IMR-90 (cell line): ENCODE results near the gene RPS5. TPM values are rescaled to one million over a fixed set of nuclear protein-coding genes. Genes with fewer than 3 reads are reported as not detected.

ENCODE experiments used
- ATAC-seq: fragments of 200-7000 bp; cut with Tn5 transposase; 2 replicates; pipeline ENCODE4 v1.9.1; 2020; ENCODE audit warnings: low read depth, mild to moderate bottlenecking, moderate library complexity
- BruUV-seq: library from RNA; stranded (reverse); fragments of 400-500 nt; replicated peaks from 2 replicates; lab custom pipeline; 2021; lab: Mats Ljungman, UMichigan
- CTCF ChIA-PET: fragments of 300-600 bp; formaldehyde crosslinking; extraction: SDS; loops from one replicate; lab custom pipeline; 2021; ENCODE audit warnings: antibody characterized with exemption; lab: Yijun Ruan, JAX
- POLR2A ChIA-PET: fragments of 300-600 bp; sonication (Branson Sonifier 250); formaldehyde crosslinking; loops from one replicate; lab custom pipeline; 2022; ENCODE audit warnings: antibody characterized with exemption; ENCODE audit not compliant: unreplicated experiment; lab: Charles Lee
- DNase-seq: peaks from one replicate; pipeline ENCODE4 v3.0.0; 2013
- H2AFZ ChIP-seq: replicated peaks from 2 replicates; pipeline ENCODE3; 2013; ENCODE audit warnings: low read length, mild to moderate bottlenecking; ENCODE audit not compliant: poor library complexity
- H2AK5ac ChIP-seq: 2 replicates; pipeline ENCODE4 v1.6.1; 2013; ENCODE audit warnings: low read depth, low read length, inconsistent platforms
- H2AK9ac ChIP-seq: replicated peaks from 2 replicates; pipeline ENCODE3; 2013; ENCODE audit warnings: mild to moderate bottlenecking, low read depth, low read length, moderate library complexity; ENCODE audit not compliant: poor library complexity
- H2BK120ac ChIP-seq: 2 replicates; pipeline ENCODE4 v1.6.1; 2013; ENCODE audit warnings: low read depth, low read length, inconsistent platforms
- H2BK15ac ChIP-seq: 3 replicates; pipeline ENCODE4 v1.6.1; 2013; ENCODE audit warnings: low read depth, low read length, inconsistent platforms
- H2BK20ac ChIP-seq: 2 replicates; pipeline ENCODE4 v1.6.1; 2013; ENCODE audit warnings: low read depth, mild to moderate bottlenecking, inconsistent platforms, low read length, moderate library complexity
- H2BK5ac ChIP-seq: 2 replicates; pipeline ENCODE4 v1.6.1; 2013; ENCODE audit warnings: mild to moderate bottlenecking, low read depth, low read length, inconsistent platforms; ENCODE audit not compliant: poor library complexity, severe bottlenecking
- H3K14ac ChIP-seq: replicated peaks from 2 replicates; pipeline ENCODE4 v1.6.1; 2013; ENCODE audit warnings: low read depth, low read length, inconsistent platforms
- H3K18ac ChIP-seq: 2 replicates; pipeline ENCODE4 v1.6.1; 2013; ENCODE audit warnings: low read depth, low read length, control low read depth
- H3K23ac ChIP-seq: 2 replicates; pipeline ENCODE4 v1.6.1; 2013; ENCODE audit warnings: low read depth, low read length, inconsistent platforms
- H3K27ac ChIP-seq: 2 replicates; pipeline ENCODE4 v1.5.1; 2013; ENCODE audit warnings: mild to moderate bottlenecking, control low read depth, low read length; ENCODE audit not compliant: insufficient read depth
- H3K27me3 ChIP-seq: 2 replicates; pipeline ENCODE4 v1.6.1; 2013; ENCODE audit warnings: low read length; ENCODE audit not compliant: control insufficient read depth, insufficient read depth
- H3K36me3 ChIP-seq: 2 replicates; pipeline ENCODE4 v1.6.1; 2013; ENCODE audit warnings: low read length, mixed read lengths; ENCODE audit not compliant: control insufficient read depth, insufficient read depth
- H3K4ac ChIP-seq: 2 replicates; pipeline ENCODE4 v1.6.1; 2013; ENCODE audit warnings: low read depth, low read length, inconsistent platforms
- H3K4me1 ChIP-seq: 2 replicates; pipeline ENCODE4 v1.6.1; 2013; ENCODE audit warnings: low read length, mixed read lengths; ENCODE audit not compliant: control insufficient read depth, insufficient read depth
- H3K4me2 ChIP-seq: 2 replicates; pipeline ENCODE4 v1.6.1; 2013; ENCODE audit warnings: low read depth, mild to moderate bottlenecking, control low read depth, low read length, moderate library complexity
- H3K4me3 ChIP-seq: 2 replicates; pipeline ENCODE4 v1.5.1; 2013; ENCODE audit warnings: low read depth, mild to moderate bottlenecking, control low read depth, low read length, moderate library complexity; ENCODE audit not compliant: insufficient read depth
- H3K56ac ChIP-seq: 2 replicates; pipeline ENCODE4 v1.6.1; 2013; ENCODE audit warnings: low read length, inconsistent platforms; ENCODE audit not compliant: insufficient read depth; ENCODE audit errors: extremely low read depth
- H3K79me1 ChIP-seq, 2 experiments: 2 replicates each; pipeline ENCODE4 v1.6.1; 2013; ENCODE audit warnings: low read length in 2 of 2, inconsistent platforms in 1 of 2, low read depth in 1 of 2
- H3K9ac ChIP-seq: 2 replicates; pipeline ENCODE4 v1.6.1; 2013; ENCODE audit warnings: low read depth, low read length, control low read depth
- H3K9me1 ChIP-seq: 2 replicates; pipeline ENCODE4 v1.6.1; 2013; ENCODE audit warnings: low read length, inconsistent platforms; ENCODE audit not compliant: insufficient read depth
- H3K9me3 ChIP-seq: 2 replicates; pipeline ENCODE4 v1.6.1; 2013; ENCODE audit warnings: low read length; ENCODE audit not compliant: control insufficient read depth, insufficient read depth
- H4K20me1 ChIP-seq: 2 replicates; pipeline ENCODE4 v1.6.1; 2013; ENCODE audit warnings: low read length, inconsistent platforms; ENCODE audit not compliant: insufficient read depth
- H4K5ac ChIP-seq: 2 replicates; pipeline ENCODE4 v1.6.1; 2013; ENCODE audit warnings: mild to moderate bottlenecking, low read depth, low read length, control low read depth
- H4K8ac ChIP-seq, 2 experiments: 2 replicates each; pipeline ENCODE4 v1.6.1; 2013; ENCODE audit warnings: low read depth in 2 of 2, low read length in 2 of 2, control low read depth in 1 of 2, inconsistent platforms in 1 of 2
- H4K91ac ChIP-seq: 2 replicates; pipeline ENCODE4 v1.6.1; 2013; ENCODE audit warnings: low read depth, low read length, inconsistent platforms; ENCODE audit not compliant: insufficient read depth
- BHLHE40 ChIP-seq: fragments of 150-350 bp; IDR thresholded peaks from 2 replicates; pipeline ENCODE4 v1.6.1; 2016; ENCODE audit warnings: mild to moderate bottlenecking, low read depth, low read length
- MXI1 ChIP-seq: IDR thresholded peaks from 2 replicates; pipeline ENCODE4 v1.6.1; 2012; ENCODE audit warnings: low read depth, mild to moderate bottlenecking, low read length, moderate library complexity, borderline replicate concordance
- POLR2A ChIP-seq: IDR thresholded peaks from 2 replicates; pipeline ENCODE4 v1.6.1; 2012; ENCODE audit warnings: mild to moderate bottlenecking, low read depth, low read length
- WGBS, 2 experiments: methylation state at CpG; one replicate each; pipeline versions ENCODE4 v1.1.5 to v1.1.7; 2013; ENCODE audit warnings: missing lambda C conversion rate in 2 of 2; ENCODE audit not compliant: insufficient read length in 1 of 2; ENCODE audit errors: extremely low coverage in 2 of 2; 5-methylcytosine and 5-hydroxymethylcytosine counted together
- dilution Hi-C: fragments of 300-500 bp; cut with HindIII; formaldehyde crosslinking; loops from one replicate; pipeline ENCODE4 v1.14.3; 2018; ENCODE audit warnings: low sequenced_read_pairs; ENCODE audit not compliant: unreplicated experiment
- in situ Hi-C: fragments of 300-500 bp; cut with MboI; formaldehyde crosslinking; loops from 3 replicates; pipeline ENCODE4 v1.14.3; 2019; ENCODE audit warnings: low sequenced_read_pairs, inconsistent platforms, mixed read lengths
- intact Hi-C: fragments of 100-400 bp; cut with micrococcal nuclease; formaldehyde crosslinking; loops from 2 replicates; pipeline ENCODE4 v1.10.0; 2022
- polyA plus RNA-seq, 3 experiments: library from polyadenylated mRNA; depleted of rRNA; stranded (reverse); fragments of >200 nt; gene quantifications; 2 replicates each; pipeline ENCODE4 v1.2.3, GENCODE V29; 2012; ENCODE audit warnings: low replicate concordance in 1 of 3
- total RNA-seq: library from RNA; depleted of rRNA; stranded (reverse); fragments of >200 nt; gene quantifications from 2 replicates; pipeline ENCODE4 v1.2.3, GENCODE V29; 2012

Gene RPS5
- total and polyA plus RNA-seq, 2 of the 4 experiments (the other 2 are of a cell fraction) = 3,265 to 5,858 TPM

DNA sequence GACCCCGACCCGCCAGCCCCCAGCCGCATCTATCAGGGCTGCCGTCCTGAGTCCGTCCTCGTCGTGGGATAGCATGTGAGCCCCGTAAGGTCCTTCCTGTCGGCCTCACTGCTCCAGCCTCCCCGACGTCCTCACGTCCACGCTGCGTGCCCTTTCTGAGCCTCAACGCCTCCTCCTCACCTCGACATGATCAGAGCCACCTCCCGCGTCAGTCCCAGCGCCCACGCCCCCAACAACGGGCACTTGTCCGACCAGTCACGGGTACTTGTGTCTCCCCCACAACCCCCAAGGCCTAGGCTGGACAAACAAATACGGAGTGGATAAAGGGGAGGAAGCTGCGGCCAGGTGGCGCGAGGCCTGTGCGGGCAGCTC is 25.2 kb upstream of the RPS5 start:
- Histone ChIP-seq H3K4me1 (peaks cover 5% of the 10 kb centered on the region), H3K4me2 (peak overlapping the region; percentile 83), H3K36me3 (no peaks in the 10 kb centered on the region), H3K23ac (peak overlapping the region; percentile 87; the same call in 1 of the 2 replicates), H3K4ac (peak overlapping the region; percentile 91), H3K27me3 (peaks cover 4% of the 10 kb centered on the region), H4K8ac (peak overlapping the region; percentile 99), H3K18ac (peak overlapping the region; percentile 55; the same call in 1 of the 2 replicates), H2AK9ac (peak overlapping the region; percentile 99), H3K79me1 (peaks cover 0 to 3% of the 10 kb centered on the region in 2 experiments; a peak in 2 of 4 replicates), H2BK15ac (no peak overlapping the region; the same call in 2 of the 3 replicates), H3K9me3 (no peaks in the 10 kb centered on the region), H3K4me3 (peak overlapping the region; percentile 59), H3K56ac (peak overlapping the region; percentile 94), H2AK5ac (peak overlapping the region; percentile 95), H2BK20ac (no peak overlapping the region), H2BK5ac (peak overlapping the region; percentile 80), H3K14ac (peak overlapping the region; percentile 99), H3K27ac (peak overlapping the region; percentile 88), H4K91ac (peak overlapping the region; percentile 95), H3K9ac (peak overlapping the region; percentile 88), H4K20me1 (no peaks in the 10 kb centered on the region), H2AFZ (peak overlapping the region; percentile 100), H3K9me1 (peaks cover 3% of the 10 kb centered on the region; the same call in 1 of the 2 replicates), H4K5ac (peak overlapping the region; percentile 93), H2BK120ac (peak overlapping the region; percentile 32)
- WGBS, 2 experiments = 0% methylated on average over 9 of the region's 28 CpGs; no CpG with 5 or more reads in 1 of the 2 experiments
- in situ Hi-C loops = no loop called here
- TF ChIP-seq MXI1 (no peak), POLR2A (no peak), BHLHE40 (peak; percentile 46; the same call in 1 of the 2 replicates)
- BruUV-seq = no TSS peak
- CTCF ChIA-PET = interaction anchor here (0.6 kb wide), 1 partner anchor 34 kb away, joined by 3 read pairs; no protein-coding TSS in a partner anchor
- POLR2A ChIA-PET = interaction anchor here (0.9 to 1.3 kb wide), 3 partner anchors 12 to 18 kb away, joined by 3 to 5 read pairs (median 4); no protein-coding TSS in a partner anchor
- DNase-seq (peak; percentile 47), ATAC-seq (peak; percentile 24)
- dilution Hi-C loops = no loop called here
- intact Hi-C loops = no loop called here
